ENCODE results near the gene CD244. TPM values are rescaled to one million over a fixed set of nuclear protein-coding genes. Genes with fewer than 3 reads are reported as not detected.
"Not testable (repeated sequence)": the region's sequence is repeated elsewhere in the genome, so short reads cannot be mapped to it uniquely, and the experiment has no call there.

Gene CD244
- total RNA-seq, 4 donors from 2014 or later, result 0.52 to 1.2 TPM; not detected in 2

- TF ChIP-seq CTCF (IDR thresholded peaks at IDR 0.05) (no peak), POLR2A (IDR thresholded peaks at IDR 0.05) (no peak)
- H3K36me3 ChIP-seq, result no peaks in the 10 kb centered on the region
- intact Hi-C loops (cut with DNase I; ENCODE audit: low total_unique reads), result no loop called here
- no peak overlapping the region for H3K4me3 ChIP-seq
- H3K27ac ChIP-seq, result no peak overlapping the region
- no peak for DNase-seq
- no peaks in the 10 kb centered on the region for H3K9me3 ChIP-seq
- no peaks in the 10 kb centered on the region for H3K27me3 ChIP-seq
- no peaks in the 10 kb centered on the region for H3K4me1 ChIP-seq
These were observed 21.2 kb upstream of the CD244 start for GRCh38 chr1:160883581-160884513.

- Histone ChIP-seq H3K4me3 (no peak overlapping the region), H3K27ac (no peak overlapping the region), H3K9me3 (no peaks in the 10 kb centered on the region), H3K4me1 (no peaks in the 10 kb centered on the region), H3K27me3 (no peaks in the 10 kb centered on the region), H3K36me3 (no peaks in the 10 kb centered on the region)
- intact Hi-C loops (cut with DNase I; ENCODE audit: low total_unique reads), result no loop called here
- TF ChIP-seq POLR2A (IDR thresholded peaks at IDR 0.05) (no peak), CTCF (IDR thresholded peaks at IDR 0.05) (no peak)
- DNase-seq, result no peak
These were observed 19.9 kb upstream of the CD244 start for GRCh38 chr1:160882582-160882981.

- H3K4me1 ChIP-seq; H3K4me3 ChIP-seq; H3K36me3 ChIP-seq; H3K27ac ChIP-seq; DNase-seq; H3K27me3 ChIP-seq; H3K9me3 ChIP-seq; intact Hi-C loops (cut with DNase I; ENCODE audit: low total_unique reads): not testable (repeated sequence)
These were observed 18.6 kb upstream of the CD244 start for GRCh38 chr1:160881264-160881663.

- Histone ChIP-seq H3K36me3 (no peaks in the 10 kb centered on the region), H3K27me3 (no peaks in the 10 kb centered on the region), H3K4me1 (no peaks in the 10 kb centered on the region), H3K27ac (no peak overlapping the region), H3K4me3 (no peak overlapping the region), H3K9me3 (no peaks in the 10 kb centered on the region)
- intact Hi-C loops (cut with DNase I; ENCODE audit: low total_unique reads), result no loop called here
- DNase-seq, result no peak
- TF ChIP-seq POLR2A (IDR thresholded peaks at IDR 0.05) (no peak), CTCF (IDR thresholded peaks at IDR 0.05) (no peak)
These were observed 17.5 kb upstream of the CD244 start for GRCh38 chr1:160880216-160880615.

- H3K27ac ChIP-seq, result no peak overlapping the region
- no peaks in the 10 kb centered on the region for H3K9me3 ChIP-seq
- H3K27me3 ChIP-seq, result no peaks in the 10 kb centered on the region
- no peak for DNase-seq
- no peaks in the 10 kb centered on the region for H3K36me3 ChIP-seq
- TF ChIP-seq POLR2A (IDR thresholded peaks at IDR 0.05), result no peak
- no peak for TF ChIP-seq CTCF (IDR thresholded peaks at IDR 0.05)
- no peak overlapping the region for H3K4me3 ChIP-seq
- no peaks in the 10 kb centered on the region for H3K4me1 ChIP-seq
- intact Hi-C loops (cut with DNase I; ENCODE audit: low total_unique reads), result no loop called here
These were observed 16.4 kb upstream of the CD244 start for GRCh38 chr1:160879056-160879455.
